H1 (cell line): ENCODE results near the gene PIK3R5. TPM values are rescaled to one million over a fixed set of nuclear protein-coding genes. Genes with fewer than 3 reads are reported as not detected.

Experiments
- CTCF ChIA-PET: fragments of 300-600 bp; sonication (Branson Sonifier 250); formaldehyde crosslinking; loops from one replicate; lab custom pipeline; 2021; ENCODE audit not compliant: partially characterized antibody; lab: Charles Lee
- POLR2A ChIA-PET: fragments of 300-600 bp; sonication (Branson Sonifier 250); formaldehyde crosslinking; loops from one replicate; lab custom pipeline; 2021; ENCODE audit warnings: inconsistent platforms; ENCODE audit not compliant: partially characterized antibody; lab: Charles Lee
- DNase-seq, 2 experiments: peaks; one replicate each; pipeline versions ENCODE4 v3.0.0 to v3.0.0-alpha.2; 2010 to 2022; ENCODE audit warnings: low spot score in 2 of 2, low read depth in 1 of 2, mixed read lengths in 1 of 2
- FAIRE-seq: peaks from 2 replicates; lab custom pipeline; 2011; peaks lifted over from hg19 to GRCh38; lab: Jason Lieb, UNC
- H2AFZ ChIP-seq: 2 replicates; pipeline ENCODE4 v1.8.1; 2012; ENCODE audit warnings: low read length, inconsistent platforms
- H2AK5ac ChIP-seq: 2 replicates; pipeline ENCODE4 v1.6.1; 2013; ENCODE audit warnings: low read depth, low read length
- H2BK120ac ChIP-seq: replicated peaks from 2 replicates; pipeline ENCODE3; 2013; ENCODE audit warnings: low read depth, low read length, inconsistent platforms
- H2BK12ac ChIP-seq: 2 replicates; pipeline ENCODE4 v1.6.1; 2013; ENCODE audit warnings: low read depth, low read length
- H2BK15ac ChIP-seq: 2 replicates; pipeline ENCODE4 v1.6.1; 2013; ENCODE audit warnings: low read length
- H2BK20ac ChIP-seq: 2 replicates; pipeline ENCODE4 v1.6.1; 2013; ENCODE audit warnings: low read length
- H2BK5ac ChIP-seq: 2 replicates; pipeline ENCODE4 v1.6.1; 2013; ENCODE audit warnings: low read depth, low read length
- H3K14ac ChIP-seq: 2 replicates; pipeline ENCODE4 v1.6.1; 2013; ENCODE audit warnings: inconsistent platforms; ENCODE audit not compliant: insufficient read length
- H3K18ac ChIP-seq: 2 replicates; pipeline ENCODE4 v1.6.1; 2013; ENCODE audit warnings: low read length; ENCODE audit errors: extremely low read depth
- H3K23ac ChIP-seq: 2 replicates; pipeline ENCODE4 v1.6.1; 2013; ENCODE audit warnings: inconsistent platforms; ENCODE audit not compliant: insufficient read length
- H3K23me2 ChIP-seq: 2 replicates; pipeline ENCODE4 v1.6.1; 2013; ENCODE audit warnings: low read depth, low read length
- H3K27ac ChIP-seq: 2 replicates; pipeline ENCODE4 v1.6.1; 2011; ENCODE audit warnings: low read depth, low read length, inconsistent platforms
- H3K27me3 ChIP-seq, 4 experiments: replicated peaks in 1 of 4; 1 replicate in 1 of 4; 2 replicates in 3 of 4; pipeline versions ENCODE4 v1.6.1 to v1.8.1; 2011 to 2013; ENCODE audit warnings: low read length in 3 of 4, mild to moderate bottlenecking in 3 of 4, inconsistent platforms in 2 of 4, mixed read lengths in 2 of 4, moderate library complexity in 1 of 4; ENCODE audit not compliant: control insufficient read depth in 3 of 4, insufficient read depth in 3 of 4; ENCODE audit errors: extremely low read depth in 1 of 4
- H3K36me3 ChIP-seq, 4 experiments: 2 replicates each; pipeline versions ENCODE4 v1.6.1 to v1.8.1; 2011 to 2013; ENCODE audit warnings: mild to moderate bottlenecking in 4 of 4, low read length in 3 of 4, moderate library complexity in 2 of 4, control low read depth in 1 of 4, inconsistent platforms in 1 of 4; ENCODE audit not compliant: insufficient read depth in 4 of 4, control insufficient read depth in 2 of 4
- H3K4ac ChIP-seq: replicated peaks from 2 replicates; pipeline ENCODE3; 2013; ENCODE audit warnings: low read length, low read depth, mixed read lengths, inconsistent platforms; ENCODE audit not compliant: insufficient read length
- H3K4me1 ChIP-seq, 4 experiments: replicated peaks in 1 of 4; 1 replicate in 1 of 4; 2 replicates in 3 of 4; pipeline versions ENCODE4 v1.6.1 to v1.8.1; 2011 to 2013; ENCODE audit warnings: low read length in 3 of 4, inconsistent platforms in 2 of 4, mixed read lengths in 1 of 4; ENCODE audit not compliant: insufficient read depth in 4 of 4, control insufficient read depth in 3 of 4
- H3K4me2 ChIP-seq, 2 experiments: 2 replicates each; pipeline versions ENCODE4 v1.6.1 to v1.8.1; 2011 to 2013; ENCODE audit warnings: low read depth in 2 of 2, low read length in 2 of 2, control low read depth in 1 of 2, inconsistent platforms in 1 of 2, mild to moderate bottlenecking in 1 of 2; ENCODE audit not compliant: insufficient read depth in 1 of 2
- H3K4me3 ChIP-seq, 4 experiments: fragments of 200-600, 300-600 bp in 1 of 4; sonication (generic), shearing (Covaris generic), sonication (Bioruptor Twin) in 1 of 4; 2 replicates each; pipeline versions ENCODE4 v1.5.1 to v1.8.1; 2011 to 2016; ENCODE audit warnings: low read length in 4 of 4, low read depth in 3 of 4, control low read depth in 2 of 4, inconsistent platforms in 2 of 4, mild to moderate bottlenecking in 2 of 4, mixed read lengths in 1 of 4, moderate library complexity in 1 of 4; ENCODE audit not compliant: insufficient read depth in 2 of 4; ENCODE audit errors: extremely low read depth in 1 of 4
- H3K56ac ChIP-seq: replicated peaks from 2 replicates; pipeline ENCODE3; 2013; ENCODE audit warnings: low read depth, mild to moderate bottlenecking, mixed read lengths, low read length, inconsistent platforms; ENCODE audit not compliant: insufficient read length
- H3K79me1 ChIP-seq: 2 replicates; pipeline ENCODE4 v1.6.1; 2013; ENCODE audit warnings: low read depth, low read length, control low read depth
- H3K79me2 ChIP-seq, 2 experiments: 2 replicates each; pipeline versions ENCODE4 v1.6.1 to v1.8.1; 2012 to 2013; ENCODE audit warnings: low read length in 2 of 2, mild to moderate bottlenecking in 2 of 2, inconsistent platforms in 1 of 2; ENCODE audit not compliant: insufficient read depth in 2 of 2, control insufficient read depth in 1 of 2
- H3K9ac ChIP-seq, 4 experiments: replicated peaks in 1 of 4; 1 replicate in 1 of 4; 2 replicates in 3 of 4; pipeline versions ENCODE4 v1.6.1 to v1.8.1; 2011 to 2013; ENCODE audit warnings: low read depth in 3 of 4, low read length in 3 of 4, control low read depth in 2 of 4, mild to moderate bottlenecking in 2 of 4, moderate library complexity in 2 of 4, inconsistent platforms in 1 of 4; ENCODE audit errors: extremely low read depth in 1 of 4
- H3K9me3 ChIP-seq, 2 experiments: 2 replicates each; pipeline versions ENCODE4 v1.6.1 to v1.8.1; 2012 to 2013; ENCODE audit warnings: mild to moderate bottlenecking in 2 of 2, moderate library complexity in 2 of 2, control low read depth in 1 of 2, inconsistent platforms in 1 of 2, low read depth in 1 of 2, low read length in 1 of 2, mixed read lengths in 1 of 2; ENCODE audit not compliant: insufficient read depth in 2 of 2
- H4K20me1 ChIP-seq, 2 experiments: replicated peaks in 1 of 2; 2 replicates each; pipeline versions ENCODE3 to v1.8.1; 2011 to 2013; ENCODE audit warnings: inconsistent platforms in 2 of 2, low read length in 2 of 2, mild to moderate bottlenecking in 1 of 2; ENCODE audit not compliant: insufficient read depth in 2 of 2, control insufficient read depth in 1 of 2
- H4K5ac ChIP-seq: 2 replicates; pipeline ENCODE4 v1.6.1; 2013; ENCODE audit warnings: low read length, low read depth, mixed read lengths, inconsistent platforms; ENCODE audit not compliant: insufficient read length
- H4K8ac ChIP-seq: 2 replicates; pipeline ENCODE4 v1.8.0; 2013; ENCODE audit warnings: mild to moderate bottlenecking, moderate library complexity, low read length, inconsistent platforms; ENCODE audit not compliant: insufficient read depth; ENCODE audit errors: extremely low read depth
- H4K91ac ChIP-seq: replicated peaks from 2 replicates; pipeline ENCODE3; 2013; ENCODE audit warnings: low read length, mixed read lengths, inconsistent platforms; ENCODE audit not compliant: insufficient read length
- CBX5 ChIP-seq: fragments of 300-800, 300-1000 bp; sonication (generic); IDR thresholded peaks from 2 replicates; pipeline ENCODE4 v1.7.1; 2016; ENCODE audit warnings: antibody characterized with exemption, low read length, low read depth
- E2F6 ChIP-seq: IDR thresholded peaks from 2 replicates; pipeline ENCODE4 v1.6.1; 2012; ENCODE audit warnings: inconsistent platforms
- RAD21 ChIP-seq, 2 experiments: IDR thresholded peaks in 1 of 2; conservative IDR thresholded peaks in 1 of 2; 2 replicates each; pipeline ENCODE4 v1.6.1; 2011; ENCODE audit warnings: low read depth in 2 of 2, low read length in 2 of 2, improper control_type of control experiment in 1 of 2, inconsistent platforms in 1 of 2, mild to moderate bottlenecking in 1 of 2, moderate library complexity in 1 of 2
- RXRA ChIP-seq: IDR thresholded peaks from 2 replicates; pipeline ENCODE4 v1.6.1; 2011; ENCODE audit warnings: low read depth, mild to moderate bottlenecking, low read length, moderate library complexity; ENCODE audit not compliant: insufficient read depth
- SIX5 ChIP-seq: IDR thresholded peaks from 2 replicates; pipeline ENCODE4 v1.6.1; 2011; ENCODE audit warnings: mild to moderate bottlenecking, low read depth, low read length
- TBP ChIP-seq: IDR thresholded peaks from 2 replicates; pipeline ENCODE4 v1.6.1; 2011; ENCODE audit warnings: low read depth, low read length, improper control_type of control experiment
- WGBS, 2 experiments: shearing (Covaris generic) in 1 of 2; methylation state at CpG; one replicate each; pipeline versions ENCODE4 v1.1.6 to v1.1.7; 2013 to 2015; ENCODE audit warnings: low lambda C conversion rate in 2 of 2, mixed read lengths in 2 of 2, inconsistent platforms in 1 of 2, low coverage in 1 of 2, missing lambda C conversion rate in 1 of 2; ENCODE audit not compliant: insufficient replicate concordance in 2 of 2, insufficient coverage in 1 of 2, insufficient read length in 1 of 2; ENCODE audit errors: extremely low coverage in 1 of 2, missing lambda C conversion rate in 1 of 2; 5-methylcytosine and 5-hydroxymethylcytosine counted together
- polyA plus RNA-seq, 7 experiments: library from polyadenylated mRNA; depleted of rRNA in 3 of 7; stranded (reverse) in 5 of 7; unstranded in 2 of 7; fragments of >200 nt in 5 of 7; fragments of 200-250 nt in 2 of 7; gene quantifications; 1 replicate in 5 of 7; 2 replicates in 1 of 7; 4 replicates in 1 of 7; pipeline versions ENCODE4 v1.2.1 to v1.2.3, GENCODE V29; 2011 to 2013; ENCODE audit warnings: missing spikeins in 2 of 7, mixed read lengths in 2 of 7
- total RNA-seq: library from RNA; stranded (reverse); fragmentation: NEBNext Ultra II Directional; extraction: Animal tissue kit (Norgen Biotek cat#: 25700); gene quantifications from 2 replicates; pipeline ENCODE4 v1.2.1, GENCODE V29; 2021

The PIK3R5 gene
- total and polyA plus RNA-seq, 2 of the 8 experiments (the other 6 are each of a cell fraction or from before 2014, with no cell fraction given), result 2.7 to 4.3 TPM

- Histone ChIP-seq H3K56ac (no peak overlapping the region), H3K9ac (no peak overlapping the region), H3K4me3 (no peak overlapping the region), H4K91ac (no peak overlapping the region), H3K14ac (no peak overlapping the region), H2BK15ac (no peak overlapping the region), H3K4me1 (no peaks in the 10 kb centered on the region; a peak in 1 of 7 replicates), H3K27ac (no peak overlapping the region), H3K9me3 (peaks cover 0 to 13% of the 10 kb centered on the region in 2 experiments; a peak in 1 of 4 replicates), H3K23ac (no peak overlapping the region), H3K4me2 (no peak overlapping the region), H3K79me2 (no peaks in the 10 kb centered on the region), H2BK5ac (no peak overlapping the region), H4K20me1 (no peaks in the 10 kb centered on the region), H4K8ac (no peak overlapping the region), H2BK20ac (no peak overlapping the region), H3K79me1 (no peaks in the 10 kb centered on the region), H3K36me3 (no peaks in the 10 kb centered on the region), H3K4ac (no peak overlapping the region), H2BK120ac (no peak overlapping the region), H2AK5ac (no peak overlapping the region), H2BK12ac (no peak overlapping the region), H3K27me3 (no peaks in the 10 kb centered on the region), H3K23me2 (no peaks in the 10 kb centered on the region), H4K5ac (no peak overlapping the region), H2AFZ (no peak overlapping the region), H3K18ac (no peak overlapping the region)
- ChIA-PET POLR2A (no interaction called here), CTCF (interaction anchor here (1.0 kb wide), 1 partner anchor 80 kb away, joined by 3 read pairs; no protein-coding TSS in a partner anchor)
- FAIRE-seq (no peak), DNase-seq (no peak)
- TF ChIP-seq SIX5 (no peak), RAD21 (IDR thresholded peaks at IDR 0.05 in 1 of 2, conservative IDR thresholded peaks at IDR 0.05 in 1 of 2; ENCODE audit: low read depth in 2 of 2, low read length in 2 of 2) (no peak), TBP (no peak), RXRA (no peak), CBX5 (no peak), E2F6 (no peak)
- 91% methylated on average over 3 of the region's 3 CpGs; no CpG with 5 or more reads in 1 of the 2 experiments for WGBS, 2 experiments
Measured at GRCh38 chr17:8918807-8919465, 46.6 kb downstream of the PIK3R5 start.
